Right cardiac atrium (tissue), 5 donors: Measurements from ENCODE around the gene DCLRE1A. TPM values are rescaled to one million over a fixed set of nuclear protein-coding genes. Genes with fewer than 3 reads are reported as not detected.
A peak's percentile ranks its signal among the peaks of the same experiment; 100 is the strongest.
"Not testable (repeated sequence)": the region's sequence is repeated elsewhere in the genome, so short reads cannot be mapped to it uniquely, and the experiment has no call there.

Experiments used
- ATAC-seq, 2 donors: fragments of 200-7000 bp; cut with Tn5 transposase; one replicate each; pipeline versions ENCODE4 v1.8.0 to v1.9.1; 2020; ENCODE audit warnings: moderate library complexity in 2 of 2, mild to moderate bottlenecking in 1 of 2
- DNase-seq, 3 donors: peaks; one replicate each; pipeline ENCODE4 v3.0.0-alpha.2; 2020
- H3K27ac ChIP-seq: one replicate; pipeline ENCODE4 v1.5.1; 2013; ENCODE audit warnings: mild to moderate bottlenecking, low read length, control low read depth, moderate library complexity
- H3K27me3 ChIP-seq: one replicate; pipeline ENCODE4 v1.6.1; 2013; ENCODE audit not compliant: control insufficient read depth, insufficient read depth
- H3K4me1 ChIP-seq: one replicate; pipeline ENCODE4 v1.6.1; 2013; ENCODE audit warnings: low read length; ENCODE audit not compliant: control insufficient read depth, insufficient read depth
- H3K4me3 ChIP-seq: one replicate; pipeline ENCODE4 v1.5.1; 2013; ENCODE audit warnings: low read length, control low read depth
- H3K9me3 ChIP-seq: one replicate; pipeline ENCODE4 v1.6.1; 2013; ENCODE audit warnings: low read length; ENCODE audit not compliant: control insufficient read depth
- WGBS: extraction: QIAGEN DNeasy Blood & Tissue Kit; methylation state at CpG from one replicate; pipeline ENCODE4 v1.1.7; 2013; 5-methylcytosine and 5-hydroxymethylcytosine counted together
- intact Hi-C, 4 donors: fragments of 100-400 bp; cut with DNase I; formaldehyde crosslinking; loops; one replicate each; pipeline versions ENCODE4 v1.11.0 to v1.14.0; 2022 to 2023
- polyA plus RNA-seq: library from polyadenylated mRNA; stranded (reverse); fragments of 200-250 nt; gene quantifications from one replicate; pipeline ENCODE4 v1.2.3, GENCODE V29; 2013
- total RNA-seq, 4 donors: library from RNA; stranded (reverse); fragmentation: NEBNext Ultra II Directional; extraction: Animal tissue kit (Norgen Biotek cat#: 25700); gene quantifications; one replicate each; pipeline ENCODE4 v1.2.1, GENCODE V29; 2021
- donor health status: healthy with polysubstance abuse.
- donor health status: DM: no; HTN: yes; CAD: no.
- donor health status: DM: no; HTN: no; CAD: no.
- donor health status: DM: no; HTN: yes; CAD: no; lungs with severe emphysema.
- donor health status: DM: yes; HTN: yes; CAD: no.

DCLRE1A gene
- total and polyA plus RNA-seq, 5 donors: 4.5 to 7.3 (median 6.6) TPM

DNA sequence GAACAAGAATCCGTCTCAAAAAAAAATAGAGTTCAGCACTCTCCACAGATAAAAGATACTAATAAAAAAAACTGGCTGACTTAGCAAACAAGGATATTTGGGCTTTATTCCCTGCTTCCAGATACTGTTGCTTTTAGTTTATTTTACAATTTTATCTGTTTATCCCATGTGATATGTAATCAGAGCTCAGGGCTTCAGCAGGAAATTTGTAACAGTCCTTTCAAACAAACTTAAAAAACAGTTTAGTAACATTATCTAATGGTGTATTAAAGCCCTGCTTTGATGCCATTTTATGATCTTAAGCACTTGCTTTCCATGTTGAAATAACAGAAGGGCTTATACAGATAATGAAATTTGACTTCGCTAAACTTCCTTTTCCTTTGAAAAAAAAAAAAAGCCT lies 28.1 kb downstream of the DCLRE1A start:
- intact Hi-C loops: no loop called here
- Histone ChIP-seq H3K27me3 (no peaks in the 10 kb centered on the region), H3K4me1 (no peaks in the 10 kb centered on the region), H3K27ac (no peak overlapping the region), H3K4me3 (no peak overlapping the region), H3K9me3 (no peaks in the 10 kb centered on the region)
- DNase-seq (no peak), ATAC-seq (no peak)
- WGBS: 48% methylated on average over 2 of the region's 2 CpGs

DNA sequence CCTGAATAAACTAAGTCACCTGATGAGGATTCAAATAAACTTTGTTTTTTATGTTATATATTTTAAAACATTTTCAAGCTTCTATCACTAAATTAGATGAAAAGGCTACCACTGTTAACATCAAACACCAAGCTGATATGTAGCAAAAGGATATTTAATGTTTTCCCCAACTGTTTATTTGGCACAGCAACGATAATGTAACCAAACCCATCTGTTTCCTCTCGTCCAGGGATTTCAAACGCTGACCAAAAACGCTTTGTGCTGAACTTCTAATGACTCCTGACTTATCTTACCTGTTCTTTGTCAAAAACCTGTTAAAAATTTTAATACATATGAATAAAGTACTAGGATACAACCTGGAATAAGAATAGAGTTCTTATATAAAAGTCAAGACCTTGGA lies 30.5 kb downstream of the DCLRE1A start:
- intact Hi-C loops: no loop called here
- DNase-seq (no peak), ATAC-seq (no peak)
- WGBS: 42% methylated on average over 4 of the region's 4 CpGs
- Histone ChIP-seq H3K9me3 (no peaks in the 10 kb centered on the region), H3K4me1 (peaks cover 3% of the 10 kb centered on the region), H3K4me3 (no peak overlapping the region), H3K27ac (no peak overlapping the region), H3K27me3 (no peaks in the 10 kb centered on the region)

- no peaks in the 10 kb centered on the region for H3K27me3 ChIP-seq
- no peak overlapping the region for H3K4me3 ChIP-seq
- H3K27ac ChIP-seq: no peak overlapping the region
- peaks cover 5% of the 10 kb centered on the region for H3K4me1 ChIP-seq
- H3K9me3 ChIP-seq: no peaks in the 10 kb centered on the region
- DNase-seq (no peak), ATAC-seq (no peak)
- 95% methylated on average over 7 of the region's 7 CpGs for WGBS
- intact Hi-C loops: no loop called here
These were observed 31.7 kb downstream of the DCLRE1A start for GRCh38 chr10:113822174-113822573.

GRCh38 chr10:113821306-113821705 lies 32.6 kb downstream of the DCLRE1A start:
- H3K4me3 ChIP-seq, ATAC-seq, DNase-seq, H3K4me1 ChIP-seq, H3K9me3 ChIP-seq, H3K27ac ChIP-seq, intact Hi-C loops, H3K27me3 ChIP-seq: not testable (repeated sequence)
- 79% methylated on average over 3 of the region's 3 CpGs for WGBS

GRCh38 chr10:113820507-113820906 lies 33.4 kb downstream of the DCLRE1A start:
- intact Hi-C loops: no loop called here
- no peak overlapping the region for H3K27ac ChIP-seq
- H3K9me3 ChIP-seq: no peaks in the 10 kb centered on the region
- H3K4me1 ChIP-seq: peaks cover 5% of the 10 kb centered on the region
- ATAC-seq (no peak), DNase-seq (no peak)
- WGBS: 53% methylated on average over 8 of the region's 8 CpGs
- H3K27me3 ChIP-seq: no peaks in the 10 kb centered on the region
- no peak overlapping the region for H3K4me3 ChIP-seq

- Histone ChIP-seq H3K27ac (no peak overlapping the region), H3K9me3 (no peaks in the 10 kb centered on the region), H3K4me1 (peaks cover 5% of the 10 kb centered on the region), H3K4me3 (no peak overlapping the region), H3K27me3 (no peaks in the 10 kb centered on the region)
- WGBS: 72% methylated on average over 4 of the region's 4 CpGs
- no peak for ATAC-seq
- no peak for DNase-seq
- intact Hi-C loops: no loop called here
These were observed 33.9 kb downstream of the DCLRE1A start for GRCh38 chr10:113819989-113820388.

DNA sequence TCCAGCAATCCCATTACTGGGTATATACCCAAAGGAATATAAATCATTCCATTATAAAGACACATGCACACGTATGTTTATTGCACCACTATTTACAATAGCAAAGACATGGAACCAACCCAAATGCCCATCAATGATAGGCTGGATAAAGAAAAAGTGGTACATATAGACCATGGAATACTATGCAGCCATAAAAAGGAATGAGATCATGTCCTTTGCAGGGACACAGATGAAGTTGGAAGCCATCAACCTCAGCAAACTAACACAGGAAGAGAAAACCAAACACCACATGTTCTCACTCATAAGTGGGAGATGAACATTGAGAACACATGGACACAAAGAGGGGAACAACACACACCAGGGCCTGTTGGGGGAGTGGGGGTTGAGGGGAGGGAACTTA lies 39.2 kb downstream of the DCLRE1A start:
- H3K4me3 ChIP-seq, H3K4me1 ChIP-seq, H3K27me3 ChIP-seq, H3K9me3 ChIP-seq, DNase-seq, H3K27ac ChIP-seq, intact Hi-C loops, ATAC-seq: not testable (repeated sequence)
- WGBS: 97% methylated on average over 1 of the region's 1 CpG

DNA sequence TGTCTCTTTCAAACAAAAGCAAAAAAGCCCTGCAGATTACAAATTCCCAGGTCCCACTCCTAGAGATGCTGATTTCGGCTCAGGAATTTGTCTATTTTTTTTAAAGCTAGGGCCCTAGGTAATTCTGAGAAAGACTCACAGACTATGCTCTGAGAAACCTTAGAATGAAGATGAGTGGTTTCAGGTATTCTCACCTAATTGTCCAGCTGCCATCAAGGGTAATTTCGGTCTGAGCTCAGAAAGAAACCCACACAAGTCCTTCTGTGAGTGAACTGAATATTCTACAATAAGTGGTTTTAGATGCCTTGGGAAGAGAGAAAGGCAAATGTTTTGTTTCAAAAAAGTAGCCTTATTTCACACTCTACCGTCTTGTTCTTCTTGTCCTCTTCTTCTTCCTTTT lies 45.7 kb downstream of the DCLRE1A start:
- no peaks in the 10 kb centered on the region for H3K9me3 ChIP-seq
- intact Hi-C loops: no loop called here
- WGBS: 84% methylated on average over 3 of the region's 3 CpGs
- H3K4me1 ChIP-seq: no peaks in the 10 kb centered on the region
- no peaks in the 10 kb centered on the region for H3K27me3 ChIP-seq
- no peak overlapping the region for H3K27ac ChIP-seq
- H3K4me3 ChIP-seq: no peak overlapping the region
- ATAC-seq: no peak
- no peak for DNase-seq

GRCh38 chr10:113806503-113806902 lies 47.4 kb downstream of the DCLRE1A start:
- DNase-seq: no peak
- no peaks in the 10 kb centered on the region for H3K9me3 ChIP-seq
- no peaks in the 10 kb centered on the region for H3K27me3 ChIP-seq
- no peak overlapping the region for H3K27ac ChIP-seq
- 96% methylated on average over 4 of the region's 4 CpGs for WGBS
- no peak for ATAC-seq
- intact Hi-C loops: no loop called here
- no peaks in the 10 kb centered on the region for H3K4me1 ChIP-seq
- H3K4me3 ChIP-seq: no peak overlapping the region

DNA sequence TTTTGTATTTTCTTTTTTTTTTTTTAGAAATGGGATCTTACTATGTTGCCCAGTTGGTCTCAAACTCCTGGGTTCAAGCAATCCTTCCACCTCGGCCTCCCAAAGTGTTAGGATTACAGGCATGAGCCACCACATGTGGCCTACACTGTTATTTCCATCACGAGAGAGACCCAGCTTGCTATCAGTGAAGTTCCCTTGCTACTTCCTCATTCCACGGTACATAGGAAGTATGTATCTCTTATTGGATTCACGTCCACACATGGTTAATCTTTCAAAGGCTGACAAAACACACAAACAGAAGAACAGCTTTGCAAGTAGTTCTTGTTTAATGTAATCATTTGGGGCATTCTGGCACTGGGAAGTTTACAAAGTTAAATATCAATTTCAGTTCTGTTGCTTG lies 50.9 kb downstream of the DCLRE1A start:
- no peaks in the 10 kb centered on the region for H3K4me1 ChIP-seq
- no peak overlapping the region for H3K4me3 ChIP-seq
- no peak overlapping the region for H3K27ac ChIP-seq
- H3K9me3 ChIP-seq: no peaks in the 10 kb centered on the region
- intact Hi-C loops: loop anchor here in 2 of 4 donors (5.0 kb wide), 1 partner anchor 299 kb away; no protein-coding TSS in a partner anchor
- no peaks in the 10 kb centered on the region for H3K27me3 ChIP-seq
- ATAC-seq (no peak), DNase-seq (no peak)
- WGBS: 49% methylated on average over 4 of the region's 4 CpGs

- intact Hi-C loops: loop anchor here in 2 of 4 donors (5.0 kb wide), 1 partner anchor 301 kb away; no protein-coding TSS in a partner anchor
- ATAC-seq (peak in 1 of 2 donors; percentile 40), DNase-seq (no peak)
- no peak overlapping the region for H3K27ac ChIP-seq
- H3K27me3 ChIP-seq: no peaks in the 10 kb centered on the region
- no peaks in the 10 kb centered on the region for H3K4me1 ChIP-seq
- no peaks in the 10 kb centered on the region for H3K9me3 ChIP-seq
- H3K4me3 ChIP-seq: no peak overlapping the region
- WGBS: 76% methylated on average over 6 of the region's 6 CpGs
These were observed 52.3 kb downstream of the DCLRE1A start for GRCh38 chr10:113801569-113801968.

- Histone ChIP-seq H3K4me3 (no peak overlapping the region), H3K27me3 (no peaks in the 10 kb centered on the region), H3K4me1 (no peaks in the 10 kb centered on the region), H3K27ac (no peak overlapping the region), H3K9me3 (no peaks in the 10 kb centered on the region)
- 79% methylated on average over 2 of the region's 2 CpGs for WGBS
- intact Hi-C loops: loop anchor here in 1 of 4 donors (10.0 kb wide), 1 partner anchor 87 kb away; no protein-coding TSS in a partner anchor
- no peak for DNase-seq
- no peak for ATAC-seq
These were observed 62.2 kb downstream of the DCLRE1A start for GRCh38 chr10:113791691-113792090.
